ENCODE results near the gene RABGAP1. TPM values are rescaled to one million over a fixed set of nuclear protein-coding genes. Genes with fewer than 3 reads are reported as not detected.

The RABGAP1 gene
- total RNA-seq, 2 donors from 2014 or later, result 41.9 to 49.7 TPM

- Mint-ChIP-seq H3K27me3 (ENCODE audit: insufficient read depth) (no peaks in the 10 kb centered on the region), H3K36me3 (ENCODE audit: low read depth) (peaks cover 30% of the 10 kb centered on the region), H3K4me1 (no peaks in the 10 kb centered on the region), H3K27ac (no peak overlapping the region), H3K4me3 (no peak overlapping the region), H3K9me3 (peaks cover 3% of the 10 kb centered on the region)
- WGBS, 2 experiments (ENCODE audit: insufficient coverage in 1 of 2, insufficient read length in 1 of 2), result 87 to 98% methylated on average over 5 to 7 of the region's 7 CpGs
- Histone ChIP-seq H3K4me1 (ENCODE audit: control insufficient read depth, insufficient read depth, low read length) (no peaks in the 10 kb centered on the region), H3K4me3 (ENCODE audit: low read length) (no peak overlapping the region), H3K9ac (ENCODE audit: extremely low read depth, low read length, poor library complexity, severe bottlenecking) (no peak overlapping the region), H3K27me3 (ENCODE audit: control insufficient read depth, insufficient read depth, low read length, poor library complexity, severe bottlenecking) (no peaks in the 10 kb centered on the region), H3K9me3 (ENCODE audit: control insufficient read depth, low read length) (peaks cover under 1% of the 10 kb centered on the region), H3K36me3 (ENCODE audit: control insufficient read depth, insufficient read depth, low read length) (peaks cover 21% of the 10 kb centered on the region), H3K27ac (ENCODE audit: low read depth, low read length) (no peak overlapping the region)
- no peak for TF ChIP-seq CTCF (conservative IDR thresholded peaks at IDR 0.05)
- no peak for DNase-seq
These were observed 120.4 kb downstream of the RABGAP1 start for GRCh38 chr9:123061216-123061615.

GRCh38 chr9:123062351-123063176 lies 121.7 kb downstream of the RABGAP1 start:
- no peaks in the 10 kb centered on the region for H3K4me1 Mint-ChIP-seq

GRCh38 chr9:123063177-123063598 lies 122.4 kb downstream of the RABGAP1 start:
- Mint-ChIP-seq H3K4me3 (no peak overlapping the region), H3K36me3 (ENCODE audit: low read depth) (peaks cover 40% of the 10 kb centered on the region), H3K27ac (no peak overlapping the region), H3K27me3 (ENCODE audit: insufficient read depth) (no peaks in the 10 kb centered on the region), H3K9me3 (no peaks in the 10 kb centered on the region), H3K4me1 (no peaks in the 10 kb centered on the region)
- WGBS, 2 experiments (ENCODE audit: insufficient coverage in 1 of 2, insufficient read length in 1 of 2), result 94% methylated on average over 2 of the region's 2 CpGs; no CpG with 5 or more reads in 1 of the 2 experiments
- Histone ChIP-seq H3K27me3 (ENCODE audit: control insufficient read depth, insufficient read depth, low read length, poor library complexity, severe bottlenecking) (no peaks in the 10 kb centered on the region), H3K9me3 (ENCODE audit: control insufficient read depth, low read length) (no peaks in the 10 kb centered on the region), H3K9ac (ENCODE audit: extremely low read depth, low read length, poor library complexity, severe bottlenecking) (no peak overlapping the region), H3K27ac (ENCODE audit: low read depth, low read length) (no peak overlapping the region), H3K36me3 (ENCODE audit: control insufficient read depth, insufficient read depth, low read length) (peaks cover 40% of the 10 kb centered on the region), H3K4me1 (ENCODE audit: control insufficient read depth, insufficient read depth, low read length) (no peaks in the 10 kb centered on the region), H3K4me3 (ENCODE audit: low read length) (no peak overlapping the region)
- no peak for DNase-seq
- TF ChIP-seq CTCF (conservative IDR thresholded peaks at IDR 0.05), result no peak

More at GRCh38 chr9:123062351-123063176, 121.7 kb downstream of the RABGAP1 start:
- Mint-ChIP-seq H3K27ac (no peak overlapping the region), H3K4me3 (no peak overlapping the region), H3K36me3 (ENCODE audit: low read depth) (peaks cover 39% of the 10 kb centered on the region), H3K27me3 (ENCODE audit: insufficient read depth) (no peaks in the 10 kb centered on the region), H3K9me3 (no peaks in the 10 kb centered on the region)
- Histone ChIP-seq H3K4me1 (ENCODE audit: control insufficient read depth, insufficient read depth, low read length) (no peaks in the 10 kb centered on the region), H3K27me3 (ENCODE audit: control insufficient read depth, insufficient read depth, low read length, poor library complexity, severe bottlenecking) (no peaks in the 10 kb centered on the region), H3K36me3 (ENCODE audit: control insufficient read depth, insufficient read depth, low read length) (peaks cover 34% of the 10 kb centered on the region), H3K4me3 (ENCODE audit: low read length) (no peak overlapping the region), H3K27ac (ENCODE audit: low read depth, low read length) (no peak overlapping the region), H3K9ac (ENCODE audit: extremely low read depth, low read length, poor library complexity, severe bottlenecking) (no peak overlapping the region), H3K9me3 (ENCODE audit: control insufficient read depth, low read length) (no peaks in the 10 kb centered on the region)
- no peak for DNase-seq
- no peak for TF ChIP-seq CTCF (conservative IDR thresholded peaks at IDR 0.05)
- WGBS, 2 experiments (ENCODE audit: insufficient coverage in 1 of 2, insufficient read length in 1 of 2), result 92 to 93% methylated on average over 4 to 6 of the region's 7 CpGs
